ENCODE data around the gene SLC45A2.
"Not testable (repeated sequence)": the region's sequence is repeated elsewhere in the genome, so short reads cannot be mapped to it uniquely, and the experiment has no call there.

DNA sequence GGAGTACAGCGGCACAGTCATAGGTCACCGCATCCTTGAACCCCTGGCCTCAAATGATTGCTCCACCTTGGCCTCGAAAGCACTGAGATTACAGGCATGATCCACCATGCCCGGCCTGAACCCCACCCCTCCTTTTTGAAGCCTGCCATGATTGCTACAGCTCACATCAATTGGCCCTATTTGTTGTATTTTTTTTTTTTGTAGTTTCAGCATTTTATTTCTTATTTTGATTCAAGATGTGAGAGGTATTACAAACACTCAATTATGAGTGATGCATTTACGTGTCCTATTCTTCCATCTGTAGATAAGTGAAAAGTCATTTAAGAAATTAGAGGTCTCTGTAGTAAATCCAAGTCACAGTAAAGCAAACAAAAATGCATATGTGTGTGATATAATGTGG lies 32.3 kb downstream of the SLC45A2 start:
- TF ChIP-seq EZH2phosphoT487 (IDR thresholded peaks at IDR 0.05), result not testable (repeated sequence)
- TF ChIP-seq, protein P1, sequence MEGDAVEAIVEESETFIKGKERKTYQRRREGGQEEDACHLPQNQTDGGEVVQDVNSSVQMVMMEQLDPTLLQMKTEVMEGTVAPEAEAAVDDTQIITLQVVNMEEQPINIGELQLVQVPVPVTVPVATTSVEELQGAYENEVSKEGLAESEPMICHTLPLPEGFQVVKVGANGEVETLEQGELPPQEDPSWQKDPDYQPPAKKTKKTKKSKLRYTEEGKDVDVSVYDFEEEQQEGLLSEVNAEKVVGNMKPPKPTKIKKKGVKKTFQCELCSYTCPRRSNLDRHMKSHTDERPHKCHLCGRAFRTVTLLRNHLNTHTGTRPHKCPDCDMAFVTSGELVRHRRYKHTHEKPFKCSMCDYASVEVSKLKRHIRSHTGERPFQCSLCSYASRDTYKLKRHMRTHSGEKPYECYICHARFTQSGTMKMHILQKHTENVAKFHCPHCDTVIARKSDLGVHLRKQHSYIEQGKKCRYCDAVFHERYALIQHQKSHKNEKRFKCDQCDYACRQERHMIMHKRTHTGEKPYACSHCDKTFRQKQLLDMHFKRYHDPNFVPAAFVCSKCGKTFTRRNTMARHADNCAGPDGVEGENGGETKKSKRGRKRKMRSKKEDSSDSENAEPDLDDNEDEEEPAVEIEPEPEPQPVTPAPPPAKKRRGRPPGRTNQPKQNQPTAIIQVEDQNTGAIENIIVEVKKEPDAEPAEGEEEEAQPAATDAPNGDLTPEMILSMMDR (IDR thresholded peaks at IDR 0.05), result not testable (repeated sequence)
